K562 (cell line): ENCODE results near the gene RNF17. TPM values are rescaled to one million over a fixed set of nuclear protein-coding genes. Genes with fewer than 3 reads are reported as not detected.

ENCODE experiments used
- ATAC-seq: fragments of 200-7000 bp; cut with Tn5 transposase; 3 replicates; pipeline ENCODE4 v1.9.1; 2020; ENCODE audit warnings: moderate library complexity
- BruUV-seq: library from RNA; stranded (reverse); fragments of 400-500 nt; replicated peaks from 2 replicates; lab custom pipeline; 2021; lab: Mats Ljungman, UMichigan
- CTCF ChIA-PET: fragments of 300-600 bp; formaldehyde crosslinking; extraction: SDS; loops from one replicate; lab custom pipeline; 2021; ENCODE audit warnings: low intra/inter-chr PET ratio; lab: Yijun Ruan, JAX
- POLR2A ChIA-PET: fragments of 300-600, 350-650 bp; sonication (Branson Sonifier 250); formaldehyde crosslinking; extraction: SDS; loops from one replicate; lab custom pipeline; 2021; ENCODE audit warnings: antibody characterized with exemption, inconsistent platforms; lab: Yijun Ruan, JAX
- DNase-seq, 4 experiments: peaks; one replicate each; pipeline versions ENCODE4 v3.0.0 to v3.0.0-alpha.2; 2011 to 2018; ENCODE audit warnings: low spot score in 3 of 4, mixed read lengths in 3 of 4; ENCODE audit errors: extremely low read depth in 1 of 4
- FAIRE-seq: peaks from 2 replicates; lab custom pipeline; 2011; peaks lifted over from hg19 to GRCh38; lab: Jason Lieb, UNC
- H2AFZ ChIP-seq: 2 replicates; pipeline ENCODE4 v1.6.0; 2011; ENCODE audit warnings: low read depth, low read length, control low read depth, inconsistent platforms
- H3K27ac ChIP-seq: fragments of 200-600 bp; 3 replicates; pipeline ENCODE4 v1.8.0; 2011; ENCODE audit warnings: low read depth, mild to moderate bottlenecking, control low read depth, inconsistent platforms, low read length, moderate library complexity, mixed read lengths; ENCODE audit errors: extremely low read depth
- H3K27me3 ChIP-seq, 2 experiments: fragments of 300-600 bp in 1 of 2; 2 replicates in 1 of 2; 3 replicates in 1 of 2; pipeline versions ENCODE4 v1.6.0 to v1.8.0; 2011; ENCODE audit warnings: inconsistent platforms in 2 of 2, low read length in 2 of 2, mild to moderate bottlenecking in 1 of 2, mixed read lengths in 1 of 2, moderate library complexity in 1 of 2; ENCODE audit not compliant: control insufficient read depth in 2 of 2, insufficient read depth in 2 of 2
- H3K36me3 ChIP-seq: fragments of 300-600 bp; 3 replicates; pipeline ENCODE4 v1.8.0; 2011; ENCODE audit warnings: mild to moderate bottlenecking, low read length, inconsistent platforms; ENCODE audit not compliant: control insufficient read depth, insufficient read depth
- H3K4me1 ChIP-seq, 2 experiments: fragments of 200-600 bp in 1 of 2; replicated peaks in 1 of 2; 2 replicates in 1 of 2; 3 replicates in 1 of 2; pipeline versions ENCODE4 v1.5.1 to v1.8.0; 2011; ENCODE audit warnings: inconsistent platforms in 2 of 2, low read length in 2 of 2, mild to moderate bottlenecking in 1 of 2, mixed read lengths in 1 of 2, moderate library complexity in 1 of 2; ENCODE audit not compliant: control insufficient read depth in 2 of 2, insufficient read depth in 2 of 2
- H3K4me2 ChIP-seq: 2 replicates; pipeline ENCODE4 v1.6.1; 2011; ENCODE audit warnings: low read length, control low read depth, inconsistent platforms, mixed read lengths; ENCODE audit not compliant: insufficient read depth
- H3K4me3 ChIP-seq: fragments of 200-600 bp; sonication (generic), shearing (Covaris generic); 2 replicates; pipeline ENCODE4 v1.5.1; 2016; ENCODE audit warnings: control low read depth, inconsistent platforms
- H3K79me2 ChIP-seq: fragments of 200-600 bp; 3 replicates; pipeline ENCODE4 v1.8.0; 2011; ENCODE audit warnings: low read length, inconsistent platforms; ENCODE audit not compliant: control insufficient read depth, insufficient read depth
- H3K9ac ChIP-seq, 2 experiments: 2 replicates each; pipeline versions ENCODE4 v1.6.0 to v1.6.1; 2011; ENCODE audit warnings: low read depth in 2 of 2, low read length in 2 of 2, control low read depth in 1 of 2, inconsistent platforms in 1 of 2, mild to moderate bottlenecking in 1 of 2, mixed read lengths in 1 of 2; ENCODE audit not compliant: insufficient read depth in 1 of 2
- H3K9me1 ChIP-seq: one replicate; pipeline ENCODE4 v1.6.0; 2011; ENCODE audit warnings: inconsistent platforms, mild to moderate bottlenecking, low read length, moderate library complexity; ENCODE audit not compliant: control insufficient read depth, insufficient read depth
- H3K9me3 ChIP-seq: replicated peaks from 2 replicates; pipeline ENCODE4 v1.5.1; 2011; ENCODE audit warnings: low read depth, low read length, inconsistent platforms; ENCODE audit not compliant: control insufficient read depth, insufficient read depth
- H4K20me1 ChIP-seq: replicated peaks from 2 replicates; pipeline ENCODE4 v1.6.1; 2011; ENCODE audit warnings: low read length, inconsistent platforms, mixed read lengths; ENCODE audit not compliant: control insufficient read depth, insufficient read depth
- ADNP ChIP-seq: fragments of 200-800 bp; sonication (Bioruptor generic); IDR thresholded peaks from 2 replicates; pipeline ENCODE4 v1.6.1; 2016; ENCODE audit warnings: missing genetic modification characterization, missing compliant biosample characterization
- CCNT2 ChIP-seq: IDR thresholded peaks from 2 replicates; pipeline ENCODE4 v1.6.1; 2011; ENCODE audit warnings: borderline replicate concordance, low read depth, mild to moderate bottlenecking, moderate library complexity, mixed read lengths, low read length; ENCODE audit not compliant: insufficient read length; ENCODE audit errors: extremely low read depth
- ETS2 ChIP-seq: IDR thresholded peaks from 2 replicates; pipeline ENCODE4 v1.6.1; 2016; ENCODE audit warnings: borderline replicate concordance, missing genetic modification characterization, mild to moderate bottlenecking, moderate library complexity, missing compliant biosample characterization; ENCODE audit not compliant: poor library complexity, severe bottlenecking
- NELFE ChIP-seq: IDR thresholded peaks from 2 replicates; pipeline ENCODE4 v1.6.1; 2011; ENCODE audit warnings: mild to moderate bottlenecking; ENCODE audit not compliant: insufficient read depth, insufficient read length
- PCBP1 ChIP-seq: fragments of 200-400 bp; formaldehyde crosslinking; IDR thresholded peaks from 2 replicates; pipeline ENCODE4 v1.6.1; 2018; ENCODE audit warnings: mild to moderate bottlenecking, low read depth, low read length; ENCODE audit not compliant: poor library complexity, severe bottlenecking
- RAD21 ChIP-seq, 2 experiments: fragments of 250-450 bp in 1 of 2; fragments of 450-650 bp in 1 of 2; sonication (Bioruptor Pico) in 1 of 2; formaldehyde crosslinking in 1 of 2; IDR thresholded peaks in 1 of 2; conservative IDR thresholded peaks in 1 of 2; 2 replicates each; pipeline versions ENCODE4 v1.4.0 to v1.8.0; 2020 to 2022; ENCODE audit warnings: mild to moderate bottlenecking in 2 of 2, moderate library complexity in 1 of 2
- RBM14 ChIP-seq: fragments of 200-400 bp; formaldehyde crosslinking; IDR thresholded peaks from 2 replicates; pipeline ENCODE4 v1.6.1; 2018; ENCODE audit warnings: low read depth, mild to moderate bottlenecking, low read length, moderate library complexity, borderline replicate concordance; ENCODE audit not compliant: insufficient read depth
- RNF2 ChIP-seq: sonication (generic); IDR thresholded peaks from 2 replicates; pipeline ENCODE4 v1.6.1; 2016
- SMC3 ChIP-seq: conservative IDR thresholded peaks from 2 replicates; pipeline ENCODE4 v1.6.1; 2011; ENCODE audit warnings: low read depth, low read length, improper control_type of control experiment; ENCODE audit not compliant: insufficient read depth
- TRIM24 ChIP-seq, 2 experiments: fragments of 450-650 bp; IDR thresholded peaks; 2 replicates each; pipeline ENCODE4 v1.6.1; 2016
- WGBS: fragments of 100-300 bp; shearing (Covaris generic); methylation state at CpG from one replicate; pipeline ENCODE4 v1.1.6; 2016; ENCODE audit warnings: low coverage, mixed read lengths; ENCODE audit not compliant: insufficient coverage; ENCODE audit errors: missing lambda C conversion rate; 5-methylcytosine and 5-hydroxymethylcytosine counted together
- in situ Hi-C: fragments of 300-500 bp; cut with MboI; formaldehyde crosslinking; loops from 4 replicates; pipeline ENCODE4 v1.15.0; 2018; ENCODE audit warnings: inconsistent platforms, mixed read lengths
- intact Hi-C: fragments of 100-400 bp; cut with micrococcal nuclease; formaldehyde crosslinking; loops from 2 replicates; pipeline ENCODE4 v1.14.2; 2022
- polyA plus RNA-seq, 8 experiments: library from polyadenylated mRNA; depleted of rRNA in 4 of 8; stranded (reverse) in 5 of 8; unstranded in 3 of 8; fragments of >200 nt; fragmentation: Nextera tagmentation in 2 of 8; fragmentation: Illumina TruSeq in 1 of 8; extraction: Ambion mirVana in 2 of 8; extraction: Trizol in 1 of 8; gene quantifications; 2 replicates each; pipeline versions ENCODE4 v1.2.1 to v1.2.3, GENCODE V29; 2011 to 2014; ENCODE audit warnings: inconsistent platforms in 1 of 8, missing spikeins in 1 of 8
- total RNA-seq, 7 experiments: library from RNA; depleted of rRNA in 6 of 7; stranded (reverse); fragments of >200 nt in 6 of 7; fragmentation: Illumina TruSeq in 2 of 7; extraction: Trizol in 2 of 7; gene quantifications; 2 replicates each; pipeline versions ENCODE4 v1.2.1 to v1.2.3, GENCODE V29; 2011 to 2021; ENCODE audit warnings: low replicate concordance in 1 of 7
- TF ChIP-seq, protein P1 (sequence below): fragments of 450-650 bp; IDR thresholded peaks from 2 replicates; pipeline ENCODE4 v1.6.1; 2016
- TF ChIP-seq, protein P2 (sequence below): fragments of 200-800 bp; sonication (Bioruptor generic); IDR thresholded peaks from 2 replicates; pipeline ENCODE4 v1.6.1; 2017; ENCODE audit warnings: missing genetic modification characterization, missing compliant biosample characterization
- TF ChIP-seq, protein P3 (sequence below): sonication (generic); formaldehyde crosslinking; IDR thresholded peaks from 2 replicates; pipeline ENCODE4 v1.8.0; 2022; ENCODE audit warnings: mild to moderate bottlenecking, low read depth, missing genetic modification reagents
- TF ChIP-seq, protein P4 (sequence below), 2 experiments: fragments of 200-800 bp in 1 of 2; sonication (Bioruptor generic) in 1 of 2; sonication (generic) in 1 of 2; formaldehyde crosslinking in 1 of 2; IDR thresholded peaks in 1 of 2; conservative IDR thresholded peaks in 1 of 2; 2 replicates each; pipeline versions ENCODE4 v1.5.0 to v1.6.1; 2016 to 2020; ENCODE audit warnings: missing compliant biosample characterization in 1 of 2, missing genetic modification characterization in 1 of 2, missing genetic modification reagents in 1 of 2

Gene RNF17
- total and polyA plus RNA-seq, 9 of the 15 experiments (the other 6 are each of a cell fraction or from before 2014, with no cell fraction given) = 0.11 to 0.90 (median 0.58) TPM

DNA sequence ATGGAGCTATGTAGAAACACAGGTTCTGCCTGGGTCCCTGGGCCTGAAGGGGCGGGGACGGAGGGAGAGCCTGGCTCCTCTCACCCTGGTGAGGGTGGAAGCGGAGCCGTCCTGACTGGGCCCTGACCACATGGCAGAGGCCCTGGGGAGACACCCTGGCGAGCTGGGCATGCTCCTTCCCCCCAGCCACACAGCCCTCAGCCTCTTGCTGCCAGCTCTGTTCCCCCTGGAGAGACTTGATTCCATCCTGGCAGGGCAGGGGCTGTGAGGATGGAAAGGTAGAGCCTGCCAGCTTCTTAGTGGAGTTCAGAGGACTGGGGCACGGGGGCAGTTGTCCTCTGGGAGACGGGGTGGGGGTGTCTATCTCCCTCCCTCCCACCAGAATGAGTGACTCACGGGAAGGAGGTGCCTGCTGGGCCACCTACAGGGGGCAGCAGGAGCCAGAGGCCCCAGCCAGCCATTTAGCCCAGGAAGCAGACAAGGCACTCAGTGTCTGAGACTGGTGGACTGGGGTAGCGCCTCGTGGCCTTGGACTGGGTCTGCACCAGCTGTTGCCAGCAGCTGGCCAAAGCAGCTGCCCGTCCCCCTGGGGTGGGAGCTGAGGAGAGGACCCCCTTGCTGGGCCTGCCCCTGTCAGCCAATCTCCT lies 22.8 kb upstream of the RNF17 start:
- POLR2A ChIA-PET = interaction anchor here (0.5 to 0.7 kb wide), 2 partner anchors 19 to 611 kb away, joined by 3 read pairs; no protein-coding TSS in a partner anchor
- intact Hi-C loops = loop anchor here (1.0 kb wide), 1 partner anchor 244 kb away; no protein-coding TSS in a partner anchor
- no TSS peak for BruUV-seq
- TF ChIP-seq CCNT2 = no peak
- TF ChIP-seq PCBP1 = no peak
- no peak for TF ChIP-seq ADNP
- TF ChIP-seq, protein P1, sequence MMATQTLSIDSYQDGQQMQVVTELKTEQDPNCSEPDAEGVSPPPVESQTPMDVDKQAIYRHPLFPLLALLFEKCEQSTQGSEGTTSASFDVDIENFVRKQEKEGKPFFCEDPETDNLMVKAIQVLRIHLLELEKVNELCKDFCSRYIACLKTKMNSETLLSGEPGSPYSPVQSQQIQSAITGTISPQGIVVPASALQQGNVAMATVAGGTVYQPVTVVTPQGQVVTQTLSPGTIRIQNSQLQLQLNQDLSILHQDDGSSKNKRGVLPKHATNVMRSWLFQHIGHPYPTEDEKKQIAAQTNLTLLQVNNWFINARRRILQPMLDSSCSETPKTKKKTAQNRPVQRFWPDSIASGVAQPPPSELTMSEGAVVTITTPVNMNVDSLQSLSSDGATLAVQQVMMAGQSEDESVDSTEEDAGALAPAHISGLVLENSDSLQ = peak; percentile 49; the same call in 1 of the 2 replicates
- no peak for TF ChIP-seq ETS2
- peak; percentile 42; the same call in 1 of the 2 replicates for TF ChIP-seq SMC3
- TF ChIP-seq, protein P2, sequence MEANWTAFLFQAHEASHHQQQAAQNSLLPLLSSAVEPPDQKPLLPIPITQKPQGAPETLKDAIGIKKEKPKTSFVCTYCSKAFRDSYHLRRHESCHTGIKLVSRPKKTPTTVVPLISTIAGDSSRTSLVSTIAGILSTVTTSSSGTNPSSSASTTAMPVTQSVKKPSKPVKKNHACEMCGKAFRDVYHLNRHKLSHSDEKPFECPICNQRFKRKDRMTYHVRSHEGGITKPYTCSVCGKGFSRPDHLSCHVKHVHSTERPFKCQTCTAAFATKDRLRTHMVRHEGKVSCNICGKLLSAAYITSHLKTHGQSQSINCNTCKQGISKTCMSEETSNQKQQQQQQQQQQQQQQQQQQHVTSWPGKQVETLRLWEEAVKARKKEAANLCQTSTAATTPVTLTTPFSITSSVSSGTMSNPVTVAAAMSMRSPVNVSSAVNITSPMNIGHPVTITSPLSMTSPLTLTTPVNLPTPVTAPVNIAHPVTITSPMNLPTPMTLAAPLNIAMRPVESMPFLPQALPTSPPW (CRISPR knock-in tag) = no peak
- no peak for TF ChIP-seq RBM14
- no peak for TF ChIP-seq TRIM24 (IDR thresholded peaks at IDR 0.05)
- no peak for TF ChIP-seq NELFE
- TF ChIP-seq, protein P3, sequence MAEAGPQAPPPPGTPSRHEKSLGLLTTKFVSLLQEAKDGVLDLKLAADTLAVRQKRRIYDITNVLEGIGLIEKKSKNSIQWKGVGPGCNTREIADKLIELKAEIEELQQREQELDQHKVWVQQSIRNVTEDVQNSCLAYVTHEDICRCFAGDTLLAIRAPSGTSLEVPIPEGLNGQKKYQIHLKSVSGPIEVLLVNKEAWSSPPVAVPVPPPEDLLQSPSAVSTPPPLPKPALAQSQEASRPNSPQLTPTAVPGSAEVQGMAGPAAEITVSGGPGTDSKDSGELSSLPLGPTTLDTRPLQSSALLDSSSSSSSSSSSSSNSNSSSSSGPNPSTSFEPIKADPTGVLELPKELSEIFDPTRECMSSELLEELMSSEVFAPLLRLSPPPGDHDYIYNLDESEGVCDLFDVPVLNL (CRISPR knock-in tag) = no peak
- TF ChIP-seq, protein P4, sequence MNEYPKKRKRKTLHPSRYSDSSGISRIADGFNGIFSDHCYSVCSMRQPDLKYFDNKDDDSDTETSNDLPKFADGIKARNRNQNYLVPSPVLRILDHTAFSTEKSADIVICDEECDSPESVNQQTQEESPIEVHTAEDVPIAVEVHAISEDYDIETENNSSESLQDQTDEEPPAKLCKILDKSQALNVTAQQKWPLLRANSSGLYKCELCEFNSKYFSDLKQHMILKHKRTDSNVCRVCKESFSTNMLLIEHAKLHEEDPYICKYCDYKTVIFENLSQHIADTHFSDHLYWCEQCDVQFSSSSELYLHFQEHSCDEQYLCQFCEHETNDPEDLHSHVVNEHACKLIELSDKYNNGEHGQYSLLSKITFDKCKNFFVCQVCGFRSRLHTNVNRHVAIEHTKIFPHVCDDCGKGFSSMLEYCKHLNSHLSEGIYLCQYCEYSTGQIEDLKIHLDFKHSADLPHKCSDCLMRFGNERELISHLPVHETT (CRISPR knock-in tag; conservative IDR thresholded peaks at IDR 0.05 in 1 of 2, IDR thresholded peaks at IDR 0.05 in 1 of 2) = no peak
- TF ChIP-seq RNF2 = no peak
- peak; percentile 11 to 50; a peak in 3 of 4 replicates for TF ChIP-seq RAD21 (CRISPR knock-in tag; conservative IDR thresholded peaks at IDR 0.05 in 1 of 2, IDR thresholded peaks at IDR 0.05 in 1 of 2)

More for the DNA sequence above, 22.8 kb upstream of the RNF17 start:
- ATAC-seq (peak; percentile 91), DNase-seq (peak; percentile 48 to 54 (median 50)), FAIRE-seq (no peak)
- Histone ChIP-seq H3K4me3 (no peak overlapping the region), H3K27me3 (no peaks in the 10 kb centered on the region), H3K9me3 (no peaks in the 10 kb centered on the region), H3K36me3 (no peaks in the 10 kb centered on the region), H4K20me1 (no peaks in the 10 kb centered on the region), H3K79me2 (no peaks in the 10 kb centered on the region), H2AFZ (peak overlapping the region; percentile 44; the same call in 1 of the 2 replicates), H3K9ac (no peak overlapping the region), H3K27ac (no peak overlapping the region), H3K9me1 (no peaks in the 10 kb centered on the region), H3K4me2 (no peak overlapping the region), H3K4me1 (peaks cover 0 to 8% of the 10 kb centered on the region in 2 experiments; a peak in 2 of 5 replicates)
- CTCF ChIA-PET = no interaction called here
- in situ Hi-C loops = loop anchor here (25.0 kb wide), 1 partner anchor 246 kb away; no protein-coding TSS in a partner anchor
- 0% methylated on average over 3 of the region's 11 CpGs for WGBS
